ENCODE data around the gene MARK4. TPM values are rescaled to one million over a fixed set of nuclear protein-coding genes. Genes with fewer than 3 reads are reported as not detected.
A peak's percentile ranks its signal among the peaks of the same experiment; 100 is the strongest.

The MARK4 gene
- total RNA-seq, 1 experiment from 2014 or later = 58.5 TPM

DNA sequence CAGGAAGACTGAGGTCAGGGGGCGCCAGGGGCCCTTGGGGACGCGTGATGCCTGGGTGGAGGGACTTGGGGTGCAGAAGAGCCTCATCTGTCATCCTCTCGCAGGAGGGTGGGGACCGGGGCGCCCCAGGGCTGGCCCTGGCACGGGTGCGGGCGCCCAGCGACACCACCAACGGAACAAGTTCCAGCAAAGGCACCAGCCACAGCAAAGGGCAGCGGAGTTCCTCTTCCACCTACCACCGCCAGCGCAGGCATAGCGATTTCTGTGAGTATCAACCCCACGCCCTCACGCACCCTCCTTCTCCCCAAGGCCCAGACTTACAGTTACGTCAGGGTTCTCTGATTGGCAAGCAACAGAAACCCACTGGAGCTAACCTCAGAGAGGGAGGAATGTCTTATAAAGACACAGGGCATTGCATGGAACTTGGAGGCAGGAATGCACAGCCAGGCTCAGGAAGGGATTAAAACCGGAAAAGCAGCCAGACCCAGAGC lies 29.4 kb downstream of the MARK4 start (continued):
- TF ChIP-seq, protein P1, sequence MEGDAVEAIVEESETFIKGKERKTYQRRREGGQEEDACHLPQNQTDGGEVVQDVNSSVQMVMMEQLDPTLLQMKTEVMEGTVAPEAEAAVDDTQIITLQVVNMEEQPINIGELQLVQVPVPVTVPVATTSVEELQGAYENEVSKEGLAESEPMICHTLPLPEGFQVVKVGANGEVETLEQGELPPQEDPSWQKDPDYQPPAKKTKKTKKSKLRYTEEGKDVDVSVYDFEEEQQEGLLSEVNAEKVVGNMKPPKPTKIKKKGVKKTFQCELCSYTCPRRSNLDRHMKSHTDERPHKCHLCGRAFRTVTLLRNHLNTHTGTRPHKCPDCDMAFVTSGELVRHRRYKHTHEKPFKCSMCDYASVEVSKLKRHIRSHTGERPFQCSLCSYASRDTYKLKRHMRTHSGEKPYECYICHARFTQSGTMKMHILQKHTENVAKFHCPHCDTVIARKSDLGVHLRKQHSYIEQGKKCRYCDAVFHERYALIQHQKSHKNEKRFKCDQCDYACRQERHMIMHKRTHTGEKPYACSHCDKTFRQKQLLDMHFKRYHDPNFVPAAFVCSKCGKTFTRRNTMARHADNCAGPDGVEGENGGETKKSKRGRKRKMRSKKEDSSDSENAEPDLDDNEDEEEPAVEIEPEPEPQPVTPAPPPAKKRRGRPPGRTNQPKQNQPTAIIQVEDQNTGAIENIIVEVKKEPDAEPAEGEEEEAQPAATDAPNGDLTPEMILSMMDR (IDR thresholded peaks at IDR 0.05) = no peak
- no peak for TF ChIP-seq ZNF512 (CRISPR knock-in tag; IDR thresholded peaks at IDR 0.05; ENCODE audit: borderline replicate concordance)

DNA sequence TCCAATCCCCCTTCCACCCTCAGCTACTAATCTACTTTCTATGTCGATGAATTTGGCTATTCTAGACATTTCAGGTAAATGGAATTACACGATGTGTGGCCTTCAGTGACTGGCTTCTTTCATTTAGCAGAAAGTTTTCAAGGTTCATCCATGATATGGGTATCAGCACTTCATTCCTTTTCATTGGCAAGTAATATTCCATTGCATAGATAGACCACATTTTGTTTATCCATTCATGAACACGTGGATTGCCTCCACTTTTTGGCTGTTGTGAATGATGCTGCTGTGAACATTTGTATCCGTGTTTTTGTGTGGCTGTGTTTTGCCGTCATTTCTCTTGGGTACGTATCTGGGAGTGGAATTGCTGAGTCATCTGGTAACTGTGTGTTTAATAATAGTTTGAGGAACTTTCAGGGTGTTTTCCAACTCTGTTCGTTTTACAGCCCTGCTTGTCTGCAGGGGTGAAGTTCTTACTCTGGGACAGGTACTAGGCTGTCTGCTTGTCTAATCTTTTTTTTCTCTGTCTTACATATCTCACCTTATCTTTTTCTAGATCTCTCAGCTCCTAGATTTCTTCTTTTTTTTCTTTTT lies 32.5 kb downstream of the MARK4 start:
- ATAC-seq = no peak
- POLR2A ChIA-PET = no interaction called here
- no peaks in the 10 kb centered on the region for H3K27me3 Mint-ChIP-seq (ENCODE audit: low read depth)
- no peaks in the 10 kb centered on the region for H3K4me1 Mint-ChIP-seq
- H3K4me3 Mint-ChIP-seq = no peak overlapping the region
- H3K9me3 Mint-ChIP-seq = peaks cover 7% of the 10 kb centered on the region
- TF ChIP-seq ATF2 (CRISPR knock-in tag; IDR thresholded peaks at IDR 0.05; ENCODE audit: borderline replicate concordance, low read depth) = no peak
- no peak for TF ChIP-seq JAZF1 (CRISPR knock-in tag; IDR thresholded peaks at IDR 0.05)
- DNase-seq (ENCODE audit: low spot score) = no peak
- peaks cover 36% of the 10 kb centered on the region for H3K36me3 Mint-ChIP-seq
- CTCF ChIA-PET = interaction anchor here (1.3 kb wide), 1 partner anchor 96 kb away, joined by 3 read pairs; no protein-coding TSS in a partner anchor
- no peak overlapping the region for H3K27ac Mint-ChIP-seq

DNA sequence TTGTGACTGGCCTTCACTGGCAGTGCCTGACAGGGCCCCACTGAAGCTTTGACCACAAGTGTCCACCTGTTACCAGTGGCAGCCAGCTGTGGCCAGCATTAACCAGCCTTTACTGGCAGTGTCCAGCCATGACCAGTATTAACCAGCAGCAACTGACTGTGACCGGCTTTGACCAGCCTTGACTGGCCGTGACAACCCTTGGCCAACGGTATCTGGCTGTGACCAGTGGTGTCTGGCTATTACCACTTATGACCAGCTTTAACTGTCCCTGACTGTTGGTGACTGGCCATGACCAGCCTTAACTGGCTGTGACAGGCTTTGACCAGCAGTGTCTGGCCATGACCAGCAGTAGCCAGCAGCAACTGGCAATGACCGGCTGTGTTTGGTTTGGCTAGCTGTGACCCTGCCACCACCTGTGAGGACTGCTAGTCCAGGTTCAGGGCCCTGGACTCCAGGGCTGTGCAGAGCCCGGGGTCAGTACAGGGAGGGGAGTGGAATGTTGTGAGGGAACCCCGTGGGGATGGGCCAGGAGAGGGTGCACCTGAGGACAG lies 39.4 kb downstream of the MARK4 start:
- no peaks in the 10 kb centered on the region for H3K9me3 Mint-ChIP-seq
- DNase-seq (ENCODE audit: low spot score) (no peak), ATAC-seq (no peak)
- peaks cover 26% of the 10 kb centered on the region for H3K36me3 Mint-ChIP-seq
- ChIA-PET CTCF (interaction anchor here (1.1 kb wide), 1 partner anchor 78 kb away, joined by 3 read pairs; no protein-coding TSS in a partner anchor), POLR2A (no interaction called here)
- H3K27ac Mint-ChIP-seq = peak overlapping the region; percentile 60; the same call in 1 of the 2 replicates
- peaks cover 4% of the 10 kb centered on the region; the same call in 1 of the 2 replicates for H3K27me3 Mint-ChIP-seq (ENCODE audit: low read depth)
- no peak for TF ChIP-seq GABPB1 (CRISPR knock-in tag; IDR thresholded peaks at IDR 0.05)
- no peak for TF ChIP-seq SMAD3 (CRISPR knock-in tag; IDR thresholded peaks at IDR 0.05; ENCODE audit: borderline replicate concordance)
- TF ChIP-seq TP53 (CRISPR knock-in tag; IDR thresholded peaks at IDR 0.05) = no peak
- TF ChIP-seq TEAD4 (CRISPR knock-in tag; IDR thresholded peaks at IDR 0.05) = no peak
- no peak for TF ChIP-seq TEAD1 (CRISPR knock-in tag; IDR thresholded peaks at IDR 0.05)
- TF ChIP-seq NFYB (CRISPR knock-in tag; conservative IDR thresholded peaks at IDR 0.05; ENCODE audit: low read depth) = no peak
- TF ChIP-seq, protein P2, sequence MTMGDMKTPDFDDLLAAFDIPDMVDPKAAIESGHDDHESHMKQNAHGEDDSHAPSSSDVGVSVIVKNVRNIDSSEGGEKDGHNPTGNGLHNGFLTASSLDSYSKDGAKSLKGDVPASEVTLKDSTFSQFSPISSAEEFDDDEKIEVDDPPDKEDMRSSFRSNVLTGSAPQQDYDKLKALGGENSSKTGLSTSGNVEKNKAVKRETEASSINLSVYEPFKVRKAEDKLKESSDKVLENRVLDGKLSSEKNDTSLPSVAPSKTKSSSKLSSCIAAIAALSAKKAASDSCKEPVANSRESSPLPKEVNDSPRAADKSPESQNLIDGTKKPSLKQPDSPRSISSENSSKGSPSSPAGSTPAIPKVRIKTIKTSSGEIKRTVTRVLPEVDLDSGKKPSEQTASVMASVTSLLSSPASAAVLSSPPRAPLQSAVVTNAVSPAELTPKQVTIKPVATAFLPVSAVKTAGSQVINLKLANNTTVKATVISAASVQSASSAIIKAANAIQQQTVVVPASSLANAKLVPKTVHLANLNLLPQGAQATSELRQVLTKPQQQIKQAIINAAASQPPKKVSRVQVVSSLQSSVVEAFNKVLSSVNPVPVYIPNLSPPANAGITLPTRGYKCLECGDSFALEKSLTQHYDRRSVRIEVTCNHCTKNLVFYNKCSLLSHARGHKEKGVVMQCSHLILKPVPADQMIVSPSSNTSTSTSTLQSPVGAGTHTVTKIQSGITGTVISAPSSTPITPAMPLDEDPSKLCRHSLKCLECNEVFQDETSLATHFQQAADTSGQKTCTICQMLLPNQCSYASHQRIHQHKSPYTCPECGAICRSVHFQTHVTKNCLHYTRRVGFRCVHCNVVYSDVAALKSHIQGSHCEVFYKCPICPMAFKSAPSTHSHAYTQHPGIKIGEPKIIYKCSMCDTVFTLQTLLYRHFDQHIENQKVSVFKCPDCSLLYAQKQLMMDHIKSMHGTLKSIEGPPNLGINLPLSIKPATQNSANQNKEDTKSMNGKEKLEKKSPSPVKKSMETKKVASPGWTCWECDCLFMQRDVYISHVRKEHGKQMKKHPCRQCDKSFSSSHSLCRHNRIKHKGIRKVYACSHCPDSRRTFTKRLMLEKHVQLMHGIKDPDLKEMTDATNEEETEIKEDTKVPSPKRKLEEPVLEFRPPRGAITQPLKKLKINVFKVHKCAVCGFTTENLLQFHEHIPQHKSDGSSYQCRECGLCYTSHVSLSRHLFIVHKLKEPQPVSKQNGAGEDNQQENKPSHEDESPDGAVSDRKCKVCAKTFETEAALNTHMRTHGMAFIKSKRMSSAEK (CRISPR knock-in tag; IDR thresholded peaks at IDR 0.05; ENCODE audit: borderline replicate concordance) = no peak
- TF ChIP-seq MXD4 (CRISPR knock-in tag; IDR thresholded peaks at IDR 0.05; ENCODE audit: borderline replicate concordance) = no peak
- TF ChIP-seq, protein P3, sequence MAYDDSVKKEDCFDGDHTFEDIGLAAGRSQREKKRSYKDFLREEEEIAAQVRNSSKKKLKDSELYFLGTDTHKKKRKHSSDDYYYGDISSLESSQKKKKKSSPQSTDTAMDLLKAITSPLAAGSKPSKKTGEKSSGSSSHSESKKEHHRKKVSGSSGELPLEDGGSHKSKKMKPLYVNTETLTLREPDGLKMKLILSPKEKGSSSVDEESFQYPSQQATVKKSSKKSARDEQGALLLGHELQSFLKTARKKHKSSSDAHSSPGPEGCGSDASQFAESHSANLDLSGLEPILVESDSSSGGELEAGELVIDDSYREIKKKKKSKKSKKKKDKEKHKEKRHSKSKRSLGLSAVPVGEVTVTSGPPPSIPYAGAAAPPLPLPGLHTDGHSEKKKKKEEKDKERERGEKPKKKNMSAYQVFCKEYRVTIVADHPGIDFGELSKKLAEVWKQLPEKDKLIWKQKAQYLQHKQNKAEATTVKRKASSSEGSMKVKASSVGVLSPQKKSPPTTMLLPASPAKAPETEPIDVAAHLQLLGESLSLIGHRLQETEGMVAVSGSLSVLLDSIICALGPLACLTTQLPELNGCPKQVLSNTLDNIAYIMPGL (CRISPR knock-in tag; IDR thresholded peaks at IDR 0.05) = no peak
- no peak for TF ChIP-seq JUN (CRISPR knock-in tag; IDR thresholded peaks at IDR 0.05)
- TF ChIP-seq KAT7 (CRISPR knock-in tag; IDR thresholded peaks at IDR 0.05; ENCODE audit: borderline replicate concordance) = no peak
- TF ChIP-seq SMAD4 (CRISPR knock-in tag; IDR thresholded peaks at IDR 0.05) = no peak
- TF ChIP-seq, protein P4, sequence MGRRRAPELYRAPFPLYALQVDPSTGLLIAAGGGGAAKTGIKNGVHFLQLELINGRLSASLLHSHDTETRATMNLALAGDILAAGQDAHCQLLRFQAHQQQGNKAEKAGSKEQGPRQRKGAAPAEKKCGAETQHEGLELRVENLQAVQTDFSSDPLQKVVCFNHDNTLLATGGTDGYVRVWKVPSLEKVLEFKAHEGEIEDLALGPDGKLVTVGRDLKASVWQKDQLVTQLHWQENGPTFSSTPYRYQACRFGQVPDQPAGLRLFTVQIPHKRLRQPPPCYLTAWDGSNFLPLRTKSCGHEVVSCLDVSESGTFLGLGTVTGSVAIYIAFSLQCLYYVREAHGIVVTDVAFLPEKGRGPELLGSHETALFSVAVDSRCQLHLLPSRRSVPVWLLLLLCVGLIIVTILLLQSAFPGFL (CRISPR knock-in tag; IDR thresholded peaks at IDR 0.05; ENCODE audit: borderline replicate concordance) = no peak
- TF ChIP-seq MAX (CRISPR knock-in tag; IDR thresholded peaks at IDR 0.05) = no peak
- no peak for TF ChIP-seq ZNF121 (CRISPR knock-in tag; IDR thresholded peaks at IDR 0.05)
- no peak for TF ChIP-seq ZNF416 (CRISPR knock-in tag; IDR thresholded peaks at IDR 0.05)
- H3K4me1 Mint-ChIP-seq = no peaks in the 10 kb centered on the region
- H3K4me3 Mint-ChIP-seq = no peak overlapping the region
